Common myeloid progenitor, CD34-positive (primary cell): Measurements from ENCODE around the gene MGAT4A.

Experiments
- CTCF ChIA-PET: fragments of 350-600 bp; sonication (Branson Sonifier 250); formaldehyde crosslinking; loops from one replicate; lab custom pipeline; 2021; ENCODE audit warnings: antibody characterized with exemption; lab: Charles Lee
- POLR2A ChIA-PET: fragments of 350-600 bp; sonication (Branson Sonifier 250); formaldehyde crosslinking; loops from one replicate; lab custom pipeline; 2021; ENCODE audit warnings: antibody characterized with exemption; lab: Charles Lee
- DNase-seq, 3 donors: peaks; one replicate each; pipeline versions ENCODE4 v3.0.0 to v3.0.0-alpha.2; 2013
- H3K27ac ChIP-seq, 2 experiments: 1 replicate in 1 of 2; 2 replicates in 1 of 2; pipeline ENCODE4 v1.7.0; 2013; ENCODE audit warnings: inconsistent platforms in 2 of 2, low read length in 2 of 2, mild to moderate bottlenecking in 2 of 2, low read depth in 1 of 2, moderate library complexity in 1 of 2; ENCODE audit not compliant: severe bottlenecking in 2 of 2, insufficient read depth in 1 of 2, poor library complexity in 1 of 2
- H3K27me3 ChIP-seq, 5 experiments: replicated peaks in 2 of 5; 1 replicate in 3 of 5; 2 replicates in 2 of 5; pipeline versions ENCODE4 v1.6.1 to v1.7.0; 2013; ENCODE audit warnings: low read length in 4 of 5, mild to moderate bottlenecking in 2 of 5, moderate library complexity in 2 of 5, inconsistent platforms in 1 of 5; ENCODE audit not compliant: insufficient read depth in 5 of 5, control insufficient read depth in 4 of 5
- H3K36me3 ChIP-seq, 4 experiments: 1 replicate in 2 of 4; 2 replicates in 2 of 4; pipeline versions ENCODE4 v1.6.1 to v1.7.0; 2013; ENCODE audit warnings: low read length in 3 of 4, control low read depth in 1 of 4, mild to moderate bottlenecking in 1 of 4; ENCODE audit not compliant: control insufficient read depth in 4 of 4, insufficient read depth in 4 of 4
- H3K4me1 ChIP-seq, 4 experiments: 1 replicate in 3 of 4; 2 replicates in 1 of 4; pipeline versions ENCODE4 v1.6.1 to v1.7.1; 2013; ENCODE audit warnings: low read length in 3 of 4, mild to moderate bottlenecking in 3 of 4, control low read depth in 1 of 4, inconsistent platforms in 1 of 4, moderate library complexity in 1 of 4; ENCODE audit not compliant: control insufficient read depth in 4 of 4, insufficient read depth in 4 of 4; ENCODE audit errors: control extremely low read depth in 1 of 4
- H3K4me3 ChIP-seq, 7 experiments: 1 replicate in 4 of 7; 2 replicates in 3 of 7; pipeline versions ENCODE4 v1.5.1 to v1.7.0; 2013; ENCODE audit warnings: mild to moderate bottlenecking in 7 of 7, low read length in 6 of 7, moderate library complexity in 6 of 7, inconsistent platforms in 2 of 7, low read depth in 2 of 7, control low read depth in 1 of 7; ENCODE audit not compliant: insufficient read depth in 4 of 7, control insufficient read depth in 1 of 7; ENCODE audit errors: extremely low read depth in 1 of 7
- H3K9me3 ChIP-seq, 5 experiments: 1 replicate in 4 of 5; 2 replicates in 1 of 5; pipeline versions ENCODE4 v1.6.1 to v1.7.1; 2013; ENCODE audit warnings: low read length in 4 of 5, mild to moderate bottlenecking in 2 of 5, inconsistent platforms in 1 of 5, low read depth in 1 of 5, moderate library complexity in 1 of 5; ENCODE audit not compliant: control insufficient read depth in 4 of 5, insufficient read depth in 2 of 5; ENCODE audit errors: control extremely low read depth in 1 of 5
- WGBS: methylation state at CpG from one replicate; pipeline ENCODE4 v1.1.5; 2013; ENCODE audit not compliant: insufficient coverage; 5-methylcytosine and 5-hydroxymethylcytosine counted together

The MGAT4A gene

GRCh38 chr2:98702127-98702802 is 28.7 kb downstream of the MGAT4A start:
- ChIA-PET POLR2A (no interaction called here), CTCF (interaction anchor here (0.9 to 1.4 kb wide), 2 partner anchors 15 to 27 kb away, joined by 3 to 6 read pairs; no protein-coding TSS in a partner anchor)
- Histone ChIP-seq H3K4me3 (no peak overlapping the region), H3K36me3 (peaks cover 0 to 4% (median 2%) of the 10 kb centered on the region in 4 experiments), H3K4me1 (peaks cover 0 to 2% (median 0%) of the 10 kb centered on the region in 4 experiments), H3K27ac (no peak overlapping the region), H3K9me3 (no peaks in the 10 kb centered on the region), H3K27me3 (no peaks in the 10 kb centered on the region)
- WGBS: 94% methylated on average over 5 of the region's 8 CpGs
- DNase-seq: no peak

GRCh38 chr2:98701230-98701629 is 29.7 kb downstream of the MGAT4A start:
- ChIA-PET CTCF (interaction anchor here (1.4 kb wide), 1 partner anchor 14 kb away, joined by 6 read pairs; no protein-coding TSS in a partner anchor), POLR2A (no interaction called here)
- Histone ChIP-seq H3K9me3 (no peaks in the 10 kb centered on the region), H3K36me3 (peaks cover 0 to 4% (median 2%) of the 10 kb centered on the region in 4 experiments), H3K27me3 (no peaks in the 10 kb centered on the region), H3K27ac (no peak overlapping the region), H3K4me1 (peaks cover 0 to 2% (median 0%) of the 10 kb centered on the region in 4 experiments), H3K4me3 (no peak overlapping the region)
- no CpG with 5 or more reads among the region's 1 CpG for WGBS
- DNase-seq: no peak

GRCh38 chr2:98698896-98699295 is 32.0 kb downstream of the MGAT4A start:
- ChIA-PET POLR2A (no interaction called here), CTCF (no interaction called here)
- WGBS: 88% methylated on average over 6 of the region's 6 CpGs
- Histone ChIP-seq H3K36me3 (peaks cover 0 to 4% (median 0%) of the 10 kb centered on the region in 4 experiments), H3K27me3 (no peaks in the 10 kb centered on the region), H3K27ac (no peak overlapping the region), H3K9me3 (peaks cover 0 to 2% (median 0%) of the 10 kb centered on the region in 5 experiments), H3K4me3 (no peak overlapping the region), H3K4me1 (peaks cover 0 to 2% (median 0%) of the 10 kb centered on the region in 4 experiments)
- DNase-seq: no peak

GRCh38 chr2:98697651-98698337 is 33.1 kb downstream of the MGAT4A start:
- Histone ChIP-seq H3K9me3 (peaks cover 0 to 2% (median 0%) of the 10 kb centered on the region in 5 experiments), H3K4me1 (peaks cover 0 to 2% (median 0%) of the 10 kb centered on the region in 4 experiments), H3K4me3 (no peak overlapping the region), H3K36me3 (peaks cover 0 to 4% (median 0%) of the 10 kb centered on the region in 4 experiments), H3K27ac (no peak overlapping the region), H3K27me3 (no peaks in the 10 kb centered on the region)
- WGBS: 96% methylated on average over 4 of the region's 5 CpGs
- no peak for DNase-seq
- ChIA-PET POLR2A (no interaction called here), CTCF (no interaction called here)

GRCh38 chr2:98696200-98696599 is 34.7 kb downstream of the MGAT4A start:
- peaks cover 0 to 2% (median 0%) of the 10 kb centered on the region in 4 experiments for H3K4me1 ChIP-seq
- H3K27ac ChIP-seq: no peak overlapping the region
- ChIA-PET CTCF (no interaction called here), POLR2A (no interaction called here)
- WGBS: no CpG with 5 or more reads among the region's 4 CpGs
- H3K36me3 ChIP-seq: peaks cover 0 to 4% (median under 1%) of the 10 kb centered on the region in 4 experiments
- no peak overlapping the region for H3K4me3 ChIP-seq
- peaks cover 0 to 2% (median 0%) of the 10 kb centered on the region in 5 experiments for H3K9me3 ChIP-seq
- DNase-seq: no peak
- no peaks in the 10 kb centered on the region for H3K27me3 ChIP-seq

GRCh38 chr2:98695255-98695654 is 35.7 kb downstream of the MGAT4A start:
- Histone ChIP-seq H3K27ac (no peak overlapping the region), H3K36me3 (peaks cover 0 to 4% (median under 1%) of the 10 kb centered on the region in 4 experiments), H3K27me3 (no peaks in the 10 kb centered on the region), H3K4me3 (no peak overlapping the region), H3K9me3 (peaks cover 0 to 2% (median 0%) of the 10 kb centered on the region in 5 experiments), H3K4me1 (no peaks in the 10 kb centered on the region)
- CTCF ChIA-PET: interaction anchor here (0.8 kb wide), 1 partner anchor 19 kb away, joined by 3 read pairs; no protein-coding TSS in a partner anchor
- no peak for DNase-seq
- WGBS: 87% methylated on average over 3 of the region's 3 CpGs
- POLR2A ChIA-PET: no interaction called here

GRCh38 chr2:98693477-98693876 is 37.5 kb downstream of the MGAT4A start:
- H3K9me3 ChIP-seq: peaks cover 0 to 2% (median 0%) of the 10 kb centered on the region in 5 experiments
- POLR2A ChIA-PET: no interaction called here
- no peak for DNase-seq
- WGBS: no CpG with 5 or more reads among the region's 5 CpGs
- H3K4me3 ChIP-seq: no peak overlapping the region
- no peaks in the 10 kb centered on the region for H3K27me3 ChIP-seq
- no peak overlapping the region for H3K27ac ChIP-seq
- H3K4me1 ChIP-seq: no peaks in the 10 kb centered on the region
- CTCF ChIA-PET: no interaction called here
- H3K36me3 ChIP-seq: peaks cover 0 to 2% (median under 1%) of the 10 kb centered on the region in 4 experiments
